Keratinocyte (primary cell): Measurements from ENCODE around the gene BBS9. TPM values are rescaled to one million over a fixed set of nuclear protein-coding genes. Genes with fewer than 3 reads are reported as not detected.

Source experiments
- DNase-seq: peaks from one replicate; pipeline ENCODE4 v3.0.0-alpha.2; 2011; ENCODE audit warnings: low read depth, missing footprints, low spot score
- FAIRE-seq: peaks from 2 replicates; lab custom pipeline; 2011; peaks lifted over from hg19 to GRCh38; lab: Jason Lieb, UNC
- H2AFZ ChIP-seq: 2 replicates; pipeline ENCODE4 v1.6.0; 2012; ENCODE audit warnings: low read length, control low read depth, inconsistent platforms; ENCODE audit not compliant: control insufficient read depth
- H3K27ac ChIP-seq: 2 replicates; pipeline ENCODE4 v1.5.1; 2011; ENCODE audit warnings: low read length; ENCODE audit not compliant: control insufficient read depth, insufficient read depth
- H3K27me3 ChIP-seq: 3 replicates; pipeline ENCODE4 v1.6.0; 2011; ENCODE audit warnings: low read length; ENCODE audit not compliant: control insufficient read depth, insufficient read depth; ENCODE audit errors: extremely low read depth
- H3K36me3 ChIP-seq, 2 experiments: 2 replicates in 1 of 2; 3 replicates in 1 of 2; pipeline ENCODE4 v1.5.1; 2011; ENCODE audit warnings: low read length in 2 of 2, mild to moderate bottlenecking in 1 of 2; ENCODE audit not compliant: control insufficient read depth in 2 of 2, insufficient read depth in 2 of 2; ENCODE audit errors: extremely low read depth in 1 of 2
- H3K4me1 ChIP-seq: 3 replicates; pipeline ENCODE4 v1.5.1; 2011; ENCODE audit warnings: low read length; ENCODE audit not compliant: control insufficient read depth, insufficient read depth; ENCODE audit errors: extremely low read depth
- H3K4me2 ChIP-seq: 3 replicates; pipeline ENCODE4 v1.6.0; 2011; ENCODE audit warnings: low read depth, low read length; ENCODE audit not compliant: control insufficient read depth, insufficient read depth; ENCODE audit errors: extremely low read depth
- H3K4me3 ChIP-seq, 3 experiments: fragments of 200-600 bp in 1 of 3; sonication (generic) in 1 of 3; 2 replicates in 2 of 3; 3 replicates in 1 of 3; pipeline ENCODE4 v1.5.1; 2011 to 2016; ENCODE audit warnings: low read length in 3 of 3, mild to moderate bottlenecking in 3 of 3, control low read depth in 2 of 3, inconsistent platforms in 1 of 3, low read depth in 1 of 3, mixed read lengths in 1 of 3, mixed run types in 1 of 3, moderate library complexity in 1 of 3; ENCODE audit not compliant: control insufficient read depth in 2 of 3, insufficient read depth in 2 of 3; ENCODE audit errors: extremely low read depth in 1 of 3
- H3K79me2 ChIP-seq: 2 replicates; pipeline ENCODE4 v1.6.0; 2012; ENCODE audit warnings: low read length; ENCODE audit not compliant: control insufficient read depth, insufficient read depth
- H3K9ac ChIP-seq: 3 replicates; pipeline ENCODE4 v1.6.0; 2011; ENCODE audit warnings: low read length; ENCODE audit not compliant: control insufficient read depth, insufficient read depth; ENCODE audit errors: extremely low read depth
- H3K9me1 ChIP-seq: 3 replicates; pipeline ENCODE4 v1.6.0; 2011; ENCODE audit warnings: low read length; ENCODE audit not compliant: control insufficient read depth, insufficient read depth; ENCODE audit errors: extremely low read depth
- H3K9me3 ChIP-seq: 2 replicates; pipeline ENCODE4 v1.5.1; 2012; ENCODE audit warnings: low read depth, low read length; ENCODE audit not compliant: control insufficient read depth
- H4K20me1 ChIP-seq: 3 replicates; pipeline ENCODE4 v1.6.0; 2011; ENCODE audit warnings: low read length; ENCODE audit not compliant: control insufficient read depth, insufficient read depth; ENCODE audit errors: extremely low read depth
- CTCF ChIP-seq, 3 experiments: IDR thresholded peaks in 1 of 3; conservative IDR thresholded peaks in 1 of 3; optimal IDR thresholded peaks in 1 of 3; 2 replicates in 2 of 3; 3 replicates in 1 of 3; pipeline versions ENCODE3 to v1.5.1; 2011; ENCODE audit warnings: low read length in 3 of 3, mild to moderate bottlenecking in 3 of 3, moderate library complexity in 2 of 3, control low read depth in 1 of 3, inconsistent platforms in 1 of 3; ENCODE audit not compliant: insufficient read depth in 2 of 3; ENCODE audit errors: extremely low read depth in 1 of 3
- EZH2 ChIP-seq: IDR thresholded peaks from one replicate; pipeline ENCODE4 v1.6.1; 2012; ENCODE audit warnings: inconsistent platforms, mild to moderate bottlenecking, low read length, moderate library complexity
- dilution Hi-C: fragments of 300-500 bp; cut with MboI; formaldehyde crosslinking; loops from one replicate; pipeline ENCODE4 v1.7.0; 2020; ENCODE audit warnings: low sequenced_read_pairs; ENCODE audit not compliant: extremely low pct_ligation_motif_present
- polyA plus RNA-seq, 5 experiments: library from polyadenylated mRNA; depleted of rRNA in 3 of 5; stranded (reverse) in 3 of 5; stranded (forward) in 1 of 5; unstranded in 1 of 5; fragments of >200 nt; gene quantifications; 1 replicate in 1 of 5; 2 replicates in 3 of 5; 3 replicates in 1 of 5; pipeline versions ENCODE4 v1.2.1 to v1.2.3, GENCODE V29; 2011 to 2012; ENCODE audit warnings: missing spikeins in 2 of 5, low read depth in 1 of 5, low replicate concordance in 1 of 5

BBS9 gene
- polyA plus RNA-seq, 1 donor (not counting 4 experiments of a cell fraction or from before 2014, with no cell fraction given) = 7.6 TPM

GRCh38 chr7:33137103-33137502 lies 7.7 kb downstream of the BBS9 start:
- FAIRE-seq = no peak
- H3K79me2 ChIP-seq = no peaks in the 10 kb centered on the region
- no peaks in the 10 kb centered on the region for H3K9me1 ChIP-seq
- no peaks in the 10 kb centered on the region for H3K27me3 ChIP-seq
- no peak overlapping the region for H2AFZ ChIP-seq
- H3K4me3 ChIP-seq = no peak overlapping the region
- H4K20me1 ChIP-seq = no peaks in the 10 kb centered on the region
- no peaks in the 10 kb centered on the region for H3K36me3 ChIP-seq
- no peak overlapping the region for H3K9ac ChIP-seq
- no peaks in the 10 kb centered on the region for H3K9me3 ChIP-seq
- dilution Hi-C loops = no loop called here
- TF ChIP-seq EZH2 = no peak
- no peak for TF ChIP-seq CTCF (optimal IDR thresholded peaks at IDR 0.05 in 1 of 3, IDR thresholded peaks at IDR 0.05 in 1 of 3, conservative IDR thresholded peaks at IDR 0.05 in 1 of 3; ENCODE audit: extremely low read depth in 1 of 3, insufficient read depth in 2 of 3, low read length in 3 of 3)
- H3K4me1 ChIP-seq = no peaks in the 10 kb centered on the region
- no peak overlapping the region for H3K4me2 ChIP-seq
- H3K27ac ChIP-seq = no peak overlapping the region
- DNase-seq = no peak

DNA sequence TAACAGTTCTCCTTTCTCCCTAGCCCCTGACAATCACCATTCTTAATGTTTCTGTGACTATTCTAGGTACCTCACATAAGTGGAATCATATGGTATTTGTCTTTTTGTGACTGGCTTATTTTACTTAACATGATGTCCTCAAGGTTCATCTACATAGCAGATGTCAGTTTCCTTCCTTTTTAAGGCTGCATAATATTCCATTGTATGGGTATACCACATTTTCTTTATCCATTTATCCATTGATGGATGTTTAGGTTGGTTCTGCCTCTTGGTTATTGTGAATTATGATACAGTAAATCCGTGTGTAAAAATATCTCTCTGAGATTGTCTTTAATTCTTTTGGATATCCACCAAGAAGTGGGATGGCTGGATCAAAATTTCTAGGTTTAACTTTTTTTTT lies 13.2 kb downstream of the BBS9 start:
- no peaks in the 10 kb centered on the region for H3K4me1 ChIP-seq
- H2AFZ ChIP-seq = no peak overlapping the region
- no peaks in the 10 kb centered on the region for H3K79me2 ChIP-seq
- H3K36me3 ChIP-seq = no peaks in the 10 kb centered on the region
- DNase-seq (no peak), FAIRE-seq (no peak)
- no peak overlapping the region for H3K4me2 ChIP-seq
- dilution Hi-C loops = no loop called here
- H3K4me3 ChIP-seq = no peak overlapping the region
- H3K27ac ChIP-seq = no peak overlapping the region
- no peaks in the 10 kb centered on the region for H3K9me1 ChIP-seq
- H3K27me3 ChIP-seq = no peaks in the 10 kb centered on the region
- H4K20me1 ChIP-seq = no peaks in the 10 kb centered on the region
- H3K9ac ChIP-seq = no peak overlapping the region
- no peak for TF ChIP-seq EZH2
- TF ChIP-seq CTCF (optimal IDR thresholded peaks at IDR 0.05 in 1 of 3, IDR thresholded peaks at IDR 0.05 in 1 of 3, conservative IDR thresholded peaks at IDR 0.05 in 1 of 3; ENCODE audit: extremely low read depth in 1 of 3, insufficient read depth in 2 of 3, low read length in 3 of 3) = no peak
- H3K9me3 ChIP-seq = no peaks in the 10 kb centered on the region
